ENCODE measurements around the gene ZDHHC14. TPM values are rescaled to one million over a fixed set of nuclear protein-coding genes. Genes with fewer than 3 reads are reported as not detected.
A peak's percentile ranks its signal among the peaks of the same experiment; 100 is the strongest.

Gene ZDHHC14
- total RNA-seq, 1 experiment from 2014 or later = 4.9 TPM

DNA sequence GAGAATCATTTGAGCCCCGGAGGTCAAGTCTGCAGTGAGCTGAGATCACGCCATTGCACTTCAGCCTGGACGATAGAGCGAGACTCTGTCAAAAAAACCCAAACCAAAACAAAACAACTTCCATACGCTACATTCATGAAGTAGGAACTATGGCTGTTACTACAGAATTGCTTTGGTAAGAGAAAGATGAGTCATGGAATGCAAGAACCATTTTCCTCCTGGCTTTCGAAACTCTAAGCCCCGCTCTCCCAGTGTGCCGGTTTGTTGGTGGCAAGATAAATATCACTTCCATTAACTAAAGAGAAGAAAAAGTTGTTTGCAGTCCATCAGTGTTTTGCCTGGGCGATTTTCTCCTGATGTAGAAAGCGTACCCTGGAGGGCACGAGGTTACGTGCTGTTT, 61.3 kb downstream of the ZDHHC14 start:
- no peak overlapping the region for H3K4me3 ChIP-seq (ENCODE audit: low read length)
- no peaks in the 10 kb centered on the region for H3K79me2 ChIP-seq (ENCODE audit: low read length)
- ChIA-PET CTCF (no interaction called here), POLR2A (ENCODE audit: unreplicated experiment) (no interaction called here)
- H3K9ac ChIP-seq (ENCODE audit: low read length) = no peak overlapping the region
- H4K20me1 ChIP-seq (ENCODE audit: low read length) = no peaks in the 10 kb centered on the region
- H3K27me3 ChIP-seq (ENCODE audit: low read length) = no peaks in the 10 kb centered on the region
- H3K4me1 ChIP-seq (ENCODE audit: insufficient read depth, low read length) = no peaks in the 10 kb centered on the region
- ATAC-seq (no peak), DNase-seq (no peak)
- intact Hi-C loops (cut with micrococcal nuclease) = no loop called here
- no peak overlapping the region for H3K4me2 ChIP-seq (ENCODE audit: low read length)
- H3K36me3 ChIP-seq (ENCODE audit: low read depth, low read length) = no peaks in the 10 kb centered on the region
- TF ChIP-seq EZH2phosphoT487 (IDR thresholded peaks at IDR 0.05; ENCODE audit: borderline replicate concordance, low read length) (no peak), EZH2 (IDR thresholded peaks at IDR 0.05; ENCODE audit: low read length, unreplicated experiment) (no peak)
- TF ChIP-seq, protein P1, sequence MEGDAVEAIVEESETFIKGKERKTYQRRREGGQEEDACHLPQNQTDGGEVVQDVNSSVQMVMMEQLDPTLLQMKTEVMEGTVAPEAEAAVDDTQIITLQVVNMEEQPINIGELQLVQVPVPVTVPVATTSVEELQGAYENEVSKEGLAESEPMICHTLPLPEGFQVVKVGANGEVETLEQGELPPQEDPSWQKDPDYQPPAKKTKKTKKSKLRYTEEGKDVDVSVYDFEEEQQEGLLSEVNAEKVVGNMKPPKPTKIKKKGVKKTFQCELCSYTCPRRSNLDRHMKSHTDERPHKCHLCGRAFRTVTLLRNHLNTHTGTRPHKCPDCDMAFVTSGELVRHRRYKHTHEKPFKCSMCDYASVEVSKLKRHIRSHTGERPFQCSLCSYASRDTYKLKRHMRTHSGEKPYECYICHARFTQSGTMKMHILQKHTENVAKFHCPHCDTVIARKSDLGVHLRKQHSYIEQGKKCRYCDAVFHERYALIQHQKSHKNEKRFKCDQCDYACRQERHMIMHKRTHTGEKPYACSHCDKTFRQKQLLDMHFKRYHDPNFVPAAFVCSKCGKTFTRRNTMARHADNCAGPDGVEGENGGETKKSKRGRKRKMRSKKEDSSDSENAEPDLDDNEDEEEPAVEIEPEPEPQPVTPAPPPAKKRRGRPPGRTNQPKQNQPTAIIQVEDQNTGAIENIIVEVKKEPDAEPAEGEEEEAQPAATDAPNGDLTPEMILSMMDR (conservative IDR thresholded peaks at IDR 0.05; ENCODE audit: low read depth, low read length) = no peak
- H3K9me2 ChIP-seq (replicated peaks; ENCODE audit: low read length) = no peaks in the 10 kb centered on the region
- no peaks in the 10 kb centered on the region for H3F3A ChIP-seq (ENCODE audit: low read length, unreplicated experiment)
- no peaks in the 10 kb centered on the region for H3K9me3 ChIP-seq (ENCODE audit: low read length)
- BruUV-seq (replicated peaks) = no TSS peak
- no peak overlapping the region for H2AFZ ChIP-seq (ENCODE audit: low read length)
- H3K27ac ChIP-seq (ENCODE audit: low read length) = no peak overlapping the region

DNA sequence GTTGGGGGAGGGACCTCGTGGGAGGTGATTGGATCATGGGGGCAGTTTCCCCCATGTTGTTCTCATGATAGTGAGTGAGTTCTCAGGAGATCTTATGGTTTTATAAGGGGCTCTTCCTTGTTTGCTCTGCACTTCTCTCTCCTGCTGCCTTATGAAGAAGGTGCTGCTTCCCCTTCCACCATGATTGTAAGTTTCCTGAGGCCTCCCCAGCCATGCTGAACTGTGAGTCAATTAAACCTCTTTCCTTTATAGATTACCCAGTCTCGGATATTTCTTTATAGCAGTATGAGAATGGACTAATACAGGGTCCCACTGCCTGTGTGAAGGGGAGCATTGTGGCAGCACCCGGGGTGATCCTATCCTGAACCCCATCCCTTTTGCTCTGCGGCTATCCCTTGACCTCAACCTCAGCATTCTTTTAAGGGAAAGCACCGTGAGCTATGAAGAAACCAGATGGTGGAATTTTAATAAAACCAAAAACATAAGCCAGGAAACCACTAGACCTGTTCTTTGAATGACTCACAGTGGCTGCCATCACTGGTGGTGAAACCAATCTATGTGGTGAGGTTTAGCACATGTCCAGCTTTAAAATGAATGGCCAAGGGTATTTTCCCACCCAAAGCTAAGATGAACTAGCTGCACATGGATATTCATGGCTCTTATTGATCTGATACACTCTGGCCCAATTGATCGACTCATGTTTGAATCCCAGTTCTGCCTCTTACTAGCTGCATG, 62.2 kb downstream of the ZDHHC14 start:
- DNase-seq (peak; percentile 21), ATAC-seq (no peak)
- Histone ChIP-seq H3K27ac (ENCODE audit: low read length) (no peak overlapping the region), H3K9me2 (replicated peaks; ENCODE audit: low read length) (no peaks in the 10 kb centered on the region), H4K20me1 (ENCODE audit: low read length) (no peaks in the 10 kb centered on the region), H3K4me2 (ENCODE audit: low read length) (no peak overlapping the region), H3K79me2 (ENCODE audit: low read length) (no peaks in the 10 kb centered on the region), H3K4me3 (ENCODE audit: low read length) (no peak overlapping the region), H3K36me3 (ENCODE audit: low read depth, low read length) (no peaks in the 10 kb centered on the region), H3K9ac (ENCODE audit: low read length) (no peak overlapping the region), H3K9me3 (ENCODE audit: low read length) (no peaks in the 10 kb centered on the region), H3F3A (ENCODE audit: low read length, unreplicated experiment) (no peaks in the 10 kb centered on the region), H3K4me1 (ENCODE audit: insufficient read depth, low read length) (no peaks in the 10 kb centered on the region), H3K27me3 (ENCODE audit: low read length) (no peaks in the 10 kb centered on the region), H2AFZ (ENCODE audit: low read length) (no peak overlapping the region)
- intact Hi-C loops (cut with micrococcal nuclease) = no loop called here
- TF ChIP-seq EZH2 (IDR thresholded peaks at IDR 0.05; ENCODE audit: low read length, unreplicated experiment) (no peak), EZH2phosphoT487 (IDR thresholded peaks at IDR 0.05; ENCODE audit: borderline replicate concordance, low read length) (no peak)
- TF ChIP-seq, protein P1 (conservative IDR thresholded peaks at IDR 0.05; ENCODE audit: low read depth, low read length) = no peak
- BruUV-seq (replicated peaks) = no TSS peak
- ChIA-PET CTCF (no interaction called here), POLR2A (ENCODE audit: unreplicated experiment) (no interaction called here)

DNA sequence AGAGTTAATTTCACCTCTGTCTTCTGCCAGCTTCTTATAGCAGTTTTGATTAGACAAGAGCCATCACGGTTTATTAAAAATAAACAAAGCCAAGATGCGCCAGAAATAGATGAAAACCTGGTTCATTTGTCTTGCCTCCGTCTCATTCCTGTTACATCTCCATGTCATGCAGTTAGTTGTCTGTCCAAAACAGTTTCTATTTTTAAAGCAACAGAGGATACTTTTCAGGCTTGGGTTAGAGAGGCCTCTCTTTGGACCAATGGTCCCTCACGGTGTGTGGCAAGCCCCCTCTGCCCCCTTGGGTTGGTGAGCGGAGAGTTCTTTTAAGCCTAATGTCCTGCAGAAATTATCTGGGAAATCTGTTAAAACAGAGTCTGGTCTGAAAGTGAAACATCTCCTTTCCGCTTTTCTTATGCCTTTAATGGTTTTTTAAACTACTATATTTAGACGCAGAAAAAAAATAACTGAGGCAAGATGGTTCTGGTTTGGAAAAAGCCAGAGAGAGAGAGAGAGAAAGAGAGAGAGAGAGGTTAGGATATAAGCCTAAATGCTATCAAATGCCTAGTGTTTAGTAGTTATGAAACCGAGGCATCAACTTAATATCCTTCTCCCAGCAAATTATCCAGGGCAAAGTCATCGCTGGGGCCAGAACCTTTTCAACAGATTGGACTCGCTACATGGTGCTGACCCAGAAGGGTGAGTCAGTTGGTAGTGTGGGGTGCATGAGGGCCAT, 64.5 kb downstream of the ZDHHC14 start:
- Histone ChIP-seq H3K4me3 (ENCODE audit: low read length) (no peak overlapping the region), H3K9me2 (replicated peaks; ENCODE audit: low read length) (no peaks in the 10 kb centered on the region), H2AFZ (ENCODE audit: low read length) (no peak overlapping the region), H3K79me2 (ENCODE audit: low read length) (no peaks in the 10 kb centered on the region), H3K36me3 (ENCODE audit: low read depth, low read length) (no peaks in the 10 kb centered on the region), H3K4me1 (ENCODE audit: insufficient read depth, low read length) (no peaks in the 10 kb centered on the region), H3K27me3 (ENCODE audit: low read length) (no peaks in the 10 kb centered on the region), H3F3A (ENCODE audit: low read length, unreplicated experiment) (no peaks in the 10 kb centered on the region), H4K20me1 (ENCODE audit: low read length) (no peaks in the 10 kb centered on the region), H3K4me2 (ENCODE audit: low read length) (no peak overlapping the region), H3K9me3 (ENCODE audit: low read length) (no peaks in the 10 kb centered on the region), H3K9ac (ENCODE audit: low read length) (no peak overlapping the region), H3K27ac (ENCODE audit: low read length) (no peak overlapping the region)
- ChIA-PET CTCF (no interaction called here), POLR2A (ENCODE audit: unreplicated experiment) (no interaction called here)
- ATAC-seq (no peak), DNase-seq (no peak)
- intact Hi-C loops (cut with micrococcal nuclease) = no loop called here
- no TSS peak for BruUV-seq (replicated peaks)
- TF ChIP-seq, protein P1 (conservative IDR thresholded peaks at IDR 0.05; ENCODE audit: low read depth, low read length) = no peak
- TF ChIP-seq EZH2phosphoT487 (IDR thresholded peaks at IDR 0.05; ENCODE audit: borderline replicate concordance, low read length) = no peak

All from PC-3 (cell line).